BLaER1 (cell line): ENCODE results near the gene PKMYT1.

Experiments
- H3K27ac ChIP-seq: shearing (Covaris generic); formaldehyde crosslinking; 2 replicates; pipeline ENCODE4 v1.8.1; 2022
- H3K27me3 ChIP-seq: shearing (Covaris generic); formaldehyde crosslinking; 2 replicates; pipeline ENCODE4 v1.8.1; 2022
- H3K36me3 ChIP-seq: shearing (Covaris generic); formaldehyde crosslinking; 2 replicates; pipeline ENCODE4 v1.8.1; 2022
- H3K4me1 ChIP-seq: shearing (Covaris generic); formaldehyde crosslinking; 2 replicates; pipeline ENCODE4 v1.8.1; 2022
- H3K4me2 ChIP-seq: shearing (Covaris generic); formaldehyde crosslinking; 2 replicates; pipeline ENCODE4 v1.8.1; 2022
- H3K4me3 ChIP-seq: shearing (Covaris generic); formaldehyde crosslinking; 2 replicates; pipeline ENCODE4 v1.8.1; 2022
- H3K9ac ChIP-seq: shearing (Covaris generic); formaldehyde crosslinking; 2 replicates; pipeline ENCODE4 v1.8.1; 2022
- H3K9me3 ChIP-seq: shearing (Covaris generic); formaldehyde crosslinking; 2 replicates; pipeline ENCODE4 v1.8.1; 2022
- H4K20me1 ChIP-seq: shearing (Covaris generic); formaldehyde crosslinking; 2 replicates; pipeline ENCODE4 v1.8.1; 2022
- Cebpa-rat ChIP-seq: shearing (Covaris generic); IDR thresholded peaks from 2 replicates; pipeline ENCODE4 v1.8.1; 2022

PKMYT1 gene

GRCh38 chr16:3009568-3010390 lies 29.5 kb upstream of the PKMYT1 start:
- Histone ChIP-seq H3K27ac (no peak overlapping the region), H3K4me2 (no peak overlapping the region), H3K36me3 (no peaks in the 10 kb centered on the region), H3K9ac (no peak overlapping the region), H3K27me3 (peaks cover 87% of the 10 kb centered on the region), H3K4me1 (peaks cover 46% of the 10 kb centered on the region), H4K20me1 (peaks cover 13% of the 10 kb centered on the region; the same call in 1 of the 2 replicates), H3K9me3 (no peaks in the 10 kb centered on the region), H3K4me3 (no peak overlapping the region)
- TF ChIP-seq Cebpa-rat, result no peak

- Histone ChIP-seq H3K27me3 (peaks cover 85% of the 10 kb centered on the region), H3K4me2 (peak overlapping the region; percentile 98), H3K9ac (no peak overlapping the region), H4K20me1 (peaks cover 10% of the 10 kb centered on the region; the same call in 1 of the 2 replicates), H3K4me1 (peaks cover 46% of the 10 kb centered on the region), H3K27ac (0 out of 2 replicates have a peak overlapping the region, but pooled peaks have one; percentile 35), H3K4me3 (peak overlapping the region; percentile 50), H3K36me3 (no peaks in the 10 kb centered on the region), H3K9me3 (no peaks in the 10 kb centered on the region)
- no peak for TF ChIP-seq Cebpa-rat
These were observed 28.4 kb upstream of the PKMYT1 start for GRCh38 chr16:3008690-3009037.

- Histone ChIP-seq H3K27me3 (peaks cover 84% of the 10 kb centered on the region), H3K4me2 (peak overlapping the region; percentile 98)
These were observed 27.9 kb upstream of the PKMYT1 start for GRCh38 chr16:3007957-3008689.

GRCh38 chr16:3007059-3007956 lies 27.1 kb upstream of the PKMYT1 start:
- no peak for TF ChIP-seq Cebpa-rat
- Histone ChIP-seq H3K4me1 (peaks cover 36% of the 10 kb centered on the region), H3K9ac (peak overlapping the region; percentile 3; the same call in 1 of the 2 replicates), H3K27me3 (peaks cover 82% of the 10 kb centered on the region), H3K4me2 (peak overlapping the region; percentile 98), H3K27ac (no peak overlapping the region), H3K4me3 (peak overlapping the region; percentile 50), H3K9me3 (no peaks in the 10 kb centered on the region), H3K36me3 (no peaks in the 10 kb centered on the region), H4K20me1 (no peaks in the 10 kb centered on the region)

More at GRCh38 chr16:3007957-3008689, 27.9 kb upstream of the PKMYT1 start:
- TF ChIP-seq Cebpa-rat, result no peak
- Histone ChIP-seq H3K4me1 (peaks cover 44% of the 10 kb centered on the region), H3K4me3 (peak overlapping the region; percentile 50), H4K20me1 (peaks cover 4% of the 10 kb centered on the region; the same call in 1 of the 2 replicates), H3K36me3 (no peaks in the 10 kb centered on the region), H3K9ac (peak overlapping the region; percentile 3; the same call in 1 of the 2 replicates), H3K9me3 (no peaks in the 10 kb centered on the region), H3K27ac (peak overlapping the region; percentile 35; the same call in 1 of the 2 replicates)

GRCh38 chr16:3004781-3005284 lies 24.6 kb upstream of the PKMYT1 start:
- H3K4me1 ChIP-seq, result peaks cover 30% of the 10 kb centered on the region
- peaks cover 88% of the 10 kb centered on the region for H3K27me3 ChIP-seq
- H3K9me3 ChIP-seq, result no peaks in the 10 kb centered on the region
- H3K36me3 ChIP-seq, result no peaks in the 10 kb centered on the region
- H4K20me1 ChIP-seq, result no peaks in the 10 kb centered on the region
- no peak for TF ChIP-seq Cebpa-rat
- no peak overlapping the region for H3K27ac ChIP-seq
- H3K9ac ChIP-seq, result no peak overlapping the region
- peak overlapping the region; percentile 42 for H3K4me2 ChIP-seq
- H3K4me3 ChIP-seq, result no peak overlapping the region; the same call in 1 of the 2 replicates

- no peak for TF ChIP-seq Cebpa-rat
- no peaks in the 10 kb centered on the region for H4K20me1 ChIP-seq
- H3K27me3 ChIP-seq, result peaks cover 89% of the 10 kb centered on the region
- peak overlapping the region; percentile 88 for H3K4me2 ChIP-seq
- H3K27ac ChIP-seq, result no peak overlapping the region
- no peaks in the 10 kb centered on the region for H3K36me3 ChIP-seq
- H3K9me3 ChIP-seq, result no peaks in the 10 kb centered on the region
- peaks cover 30% of the 10 kb centered on the region for H3K4me1 ChIP-seq
- no peak overlapping the region for H3K9ac ChIP-seq
- H3K4me3 ChIP-seq, result peak overlapping the region; percentile 65
These were observed 24.1 kb upstream of the PKMYT1 start for GRCh38 chr16:3004319-3004718.

GRCh38 chr16:3003582-3004270 lies 23.5 kb upstream of the PKMYT1 start:
- Histone ChIP-seq H3K9ac (no peak overlapping the region), H4K20me1 (0 out of 2 replicates have a peak, but pooled peaks cover 3% of the 10 kb centered on the region), H3K27ac (no peak overlapping the region), H3K9me3 (no peaks in the 10 kb centered on the region), H3K4me1 (peaks cover 25% of the 10 kb centered on the region), H3K27me3 (peaks cover 93% of the 10 kb centered on the region), H3K36me3 (no peaks in the 10 kb centered on the region), H3K4me2 (peak overlapping the region; percentile 88), H3K4me3 (peak overlapping the region; percentile 65)
- no peak for TF ChIP-seq Cebpa-rat

GRCh38 chr16:3001316-3001715 lies 21.1 kb upstream of the PKMYT1 start:
- no peak overlapping the region for H3K9ac ChIP-seq
- H3K4me3 ChIP-seq, result no peak overlapping the region
- 0 out of 2 replicates have a peak, but pooled peaks cover 6% of the 10 kb centered on the region for H4K20me1 ChIP-seq
- no peaks in the 10 kb centered on the region for H3K9me3 ChIP-seq
- no peak overlapping the region for H3K27ac ChIP-seq
- H3K4me2 ChIP-seq, result no peak overlapping the region
- H3K27me3 ChIP-seq, result peaks cover 93% of the 10 kb centered on the region
- TF ChIP-seq Cebpa-rat, result no peak
- H3K4me1 ChIP-seq, result peaks cover under 1% of the 10 kb centered on the region
- no peaks in the 10 kb centered on the region for H3K36me3 ChIP-seq
